Fibroblast of the aortic adventitia (primary cell): ENCODE results near the gene CREM. TPM values are rescaled to one million over a fixed set of nuclear protein-coding genes. Genes with fewer than 3 reads are reported as not detected.

Experiments used
- DNase-seq: peaks from one replicate; pipeline ENCODE4 v3.0.0-alpha.2; 2010; ENCODE audit warnings: low read depth
- H3K4me3 ChIP-seq: 2 replicates; pipeline ENCODE4 v1.5.1; 2011; ENCODE audit warnings: low read depth, mild to moderate bottlenecking, control low read depth, low read length, moderate library complexity
- small RNA-seq: library from RNA; depleted of rRNA; stranded (forward); fragments of <200 nt; gene quantifications from one replicate; pipeline ENCODE3, GENCODE V24; 2012
- total RNA-seq: library from RNA; depleted of rRNA; stranded (reverse); fragments of >200 nt; gene quantifications from 2 replicates; pipeline ENCODE4 v1.2.3, GENCODE V29; 2012; ENCODE audit warnings: low replicate concordance
- TF ChIP-seq, protein P1 (sequence below): IDR thresholded peaks from 2 replicates; pipeline ENCODE4 v1.5.1; 2011; ENCODE audit warnings: mild to moderate bottlenecking, low read length, control low read depth, inconsistent platforms; ENCODE audit not compliant: insufficient read depth

The CREM gene
- total RNA-seq, 1 donor, result 27.2 TPM

DNA sequence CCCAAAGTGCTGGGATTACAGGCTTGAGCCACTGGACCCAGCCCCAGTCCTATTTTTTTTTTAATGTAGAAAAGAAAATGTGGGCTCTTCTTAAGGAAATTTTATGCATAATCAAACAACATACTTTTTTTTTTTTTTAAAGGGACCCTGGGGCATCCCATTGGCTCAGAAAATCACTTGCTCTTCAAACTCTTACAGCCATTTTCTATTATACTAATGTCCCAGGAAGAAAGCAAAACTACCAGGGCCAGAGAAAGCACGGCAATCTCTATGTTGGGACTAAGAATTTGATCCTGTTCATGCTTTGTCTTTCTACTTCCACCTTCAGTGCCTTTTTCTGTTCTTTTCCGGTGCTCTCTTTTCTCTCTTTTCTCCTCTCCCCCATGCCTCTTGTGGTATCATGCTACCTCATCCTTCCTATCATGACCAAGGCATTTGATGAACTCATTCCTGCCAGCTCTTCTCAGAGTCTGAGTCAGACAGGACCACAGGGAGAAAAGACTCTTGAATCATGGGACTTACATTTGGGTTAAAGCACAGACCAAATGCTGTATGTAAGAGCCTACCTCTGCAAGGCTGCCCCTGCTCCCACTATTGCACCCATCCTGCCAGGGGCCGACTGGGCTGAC is 133.2 kb downstream of the CREM start:
- TF ChIP-seq, protein P1, sequence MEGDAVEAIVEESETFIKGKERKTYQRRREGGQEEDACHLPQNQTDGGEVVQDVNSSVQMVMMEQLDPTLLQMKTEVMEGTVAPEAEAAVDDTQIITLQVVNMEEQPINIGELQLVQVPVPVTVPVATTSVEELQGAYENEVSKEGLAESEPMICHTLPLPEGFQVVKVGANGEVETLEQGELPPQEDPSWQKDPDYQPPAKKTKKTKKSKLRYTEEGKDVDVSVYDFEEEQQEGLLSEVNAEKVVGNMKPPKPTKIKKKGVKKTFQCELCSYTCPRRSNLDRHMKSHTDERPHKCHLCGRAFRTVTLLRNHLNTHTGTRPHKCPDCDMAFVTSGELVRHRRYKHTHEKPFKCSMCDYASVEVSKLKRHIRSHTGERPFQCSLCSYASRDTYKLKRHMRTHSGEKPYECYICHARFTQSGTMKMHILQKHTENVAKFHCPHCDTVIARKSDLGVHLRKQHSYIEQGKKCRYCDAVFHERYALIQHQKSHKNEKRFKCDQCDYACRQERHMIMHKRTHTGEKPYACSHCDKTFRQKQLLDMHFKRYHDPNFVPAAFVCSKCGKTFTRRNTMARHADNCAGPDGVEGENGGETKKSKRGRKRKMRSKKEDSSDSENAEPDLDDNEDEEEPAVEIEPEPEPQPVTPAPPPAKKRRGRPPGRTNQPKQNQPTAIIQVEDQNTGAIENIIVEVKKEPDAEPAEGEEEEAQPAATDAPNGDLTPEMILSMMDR, result no peak
- DNase-seq, result peak; percentile 82
- H3K4me3 ChIP-seq, result no peak overlapping the region

DNA sequence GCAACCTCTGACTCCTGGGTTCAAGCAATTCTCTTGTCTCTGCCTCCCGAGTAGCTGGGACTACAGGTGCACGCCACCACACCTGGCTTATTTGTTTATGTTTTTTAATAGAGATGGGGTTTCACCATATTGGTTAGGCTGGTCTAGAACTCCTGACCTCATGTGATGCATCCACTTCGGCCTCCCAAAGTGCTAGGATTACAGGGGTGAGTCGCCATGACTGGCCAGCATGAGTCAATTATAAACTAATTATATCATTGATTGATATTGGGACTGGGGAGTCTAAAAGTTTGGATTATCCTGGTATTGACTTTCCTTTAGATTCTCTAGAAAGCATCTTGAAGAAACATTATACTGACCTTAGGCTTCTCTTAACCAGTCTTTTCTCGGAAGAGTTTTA is 135.8 kb downstream of the CREM start:
- no peak for DNase-seq
- TF ChIP-seq, protein P1, result no peak
- H3K4me3 ChIP-seq, result no peak overlapping the region

Small RNA genes lying within 50 kb of the gene (small RNA-seq; reads per million reads assigned to genes)
- gene MIR3611 (0.38 reads per million), gene RNU6-1167P (not detected), gene RNU6-794P (not detected), gene RNU7-77P (not detected)

Other genes with a start within 250 kb of the CREM start
- gene CUL2, start 36.5 kb upstream of the CREM start, total RNA-seq, result 28.1 and 34.1 TPM in 2 replicates
- gene CCNY, start 209.7 kb downstream of the CREM start, total RNA-seq, result 19.4 and 55.4 TPM in 2 replicates